ENCODE data around the gene SMTN.

DNA sequence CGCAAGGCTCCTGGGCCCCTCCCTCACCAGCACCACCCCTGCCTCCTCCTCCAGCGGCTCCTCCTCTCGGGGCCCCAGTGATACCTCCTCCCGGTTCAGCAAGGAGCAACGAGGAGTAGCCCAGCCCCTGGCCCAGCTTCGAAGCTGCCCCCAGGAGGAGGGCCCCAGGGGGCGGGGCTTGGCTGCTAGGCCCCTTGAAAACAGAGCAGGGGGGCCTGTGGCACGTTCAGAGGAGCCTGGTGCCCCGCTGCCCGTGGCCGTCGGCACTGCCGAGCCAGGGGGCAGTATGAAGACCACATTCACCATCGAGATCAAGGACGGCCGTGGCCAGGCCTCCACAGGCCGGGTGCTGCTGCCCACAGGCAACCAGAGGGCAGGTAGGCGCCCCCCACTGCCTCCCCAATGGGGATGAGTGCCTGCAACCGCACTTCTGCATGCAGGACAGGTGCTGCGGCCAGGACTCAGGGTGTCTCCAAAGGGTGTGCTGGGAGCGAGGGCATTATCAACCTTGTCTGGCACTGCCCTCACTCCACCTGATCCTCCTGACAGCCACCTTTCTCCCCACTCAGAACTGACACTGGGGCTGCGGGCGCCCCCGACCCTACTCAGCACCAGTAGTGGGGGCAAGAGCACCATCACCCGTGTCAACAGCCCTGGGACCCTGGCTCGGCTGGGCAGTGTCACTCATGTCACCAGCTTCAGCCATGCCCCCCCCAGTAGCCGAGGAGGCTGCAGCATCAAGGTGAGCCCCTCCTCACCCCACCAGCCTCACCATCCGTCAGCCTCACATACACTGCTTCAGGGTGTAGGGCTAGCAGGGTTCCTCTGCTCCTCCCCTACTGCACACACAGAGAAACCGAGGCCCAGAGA lies 10.2 kb downstream of the SMTN start:
- no peak for TF ChIP-seq EZH2 (IDR thresholded peaks at IDR 0.05; ENCODE audit: borderline replicate concordance, control insufficient read depth, low read depth, low read length)
- TF ChIP-seq CTCF (IDR thresholded peaks at IDR 0.05 in 2 of 3, conservative IDR thresholded peaks at IDR 0.05 in 1 of 3; ENCODE audit: control insufficient read depth in 2 of 3, extremely low read depth in 1 of 3, insufficient read depth in 1 of 3, low read depth in 3 of 3, low read length in 3 of 3): no peak
- no peak for TF ChIP-seq STAT3 (IDR thresholded peaks at IDR 0.05; ENCODE audit: low read depth, low read length)
- TF ChIP-seq CHD2 (IDR thresholded peaks at IDR 0.05; ENCODE audit: borderline replicate concordance, low read depth, low read length): no peak
- TF ChIP-seq YY1 (IDR thresholded peaks at IDR 0.05; ENCODE audit: low read depth, low read length): no peak
